ENCODE measurements around the gene RRH.

DNA sequence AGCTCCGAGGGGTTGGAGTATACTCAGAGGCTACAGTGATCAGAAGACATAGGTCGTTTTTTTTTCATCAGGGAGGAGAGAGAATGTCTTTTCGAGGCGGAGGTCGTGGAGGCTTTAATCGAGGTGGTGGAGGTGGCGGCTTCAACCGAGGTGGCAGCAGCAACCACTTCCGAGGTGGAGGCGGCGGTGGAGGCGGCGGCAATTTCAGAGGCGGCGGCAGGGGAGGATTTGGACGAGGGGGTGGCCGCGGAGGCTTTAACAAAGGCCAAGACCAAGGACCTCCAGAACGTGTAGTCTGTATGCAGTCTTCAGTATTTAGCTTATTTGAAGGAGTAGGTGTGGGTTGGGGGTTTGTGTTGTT is 11.7 kb upstream of the RRH start:
- TF ChIP-seq CTCF (optimal IDR thresholded peaks at IDR 0.05 in 1 of 3, IDR thresholded peaks at IDR 0.05 in 1 of 3, conservative IDR thresholded peaks at IDR 0.05 in 1 of 3; ENCODE audit: extremely low read depth in 1 of 3, insufficient read depth in 2 of 3, low read length in 3 of 3) (no peak), EZH2 (IDR thresholded peaks at IDR 0.05; ENCODE audit: low read length) (no peak)

All from keratinocyte (primary cell).